ENCODE measurements around the gene DHX8. TPM values are rescaled to one million over a fixed set of nuclear protein-coding genes. Genes with fewer than 3 reads are reported as not detected.

DHX8 gene
- polyA plus RNA-seq, 1 donor (not counting 4 experiments of a cell fraction or from before 2014, with no cell fraction given) = 30.1 TPM

- dilution Hi-C loops (cut with MboI; ENCODE audit: extremely low pct_ligation_motif_present, low sequenced_read_pairs) = loop anchor here (5.0 kb wide), 1 partner anchor 40 kb away; the partner anchor contains the start of gene ARL4D
These were observed 46.0 kb upstream of the DHX8 start for GRCh38 chr17:43437756-43438155.

GRCh38 chr17:43438626-43439025 is 45.1 kb upstream of the DHX8 start:
- H3K27ac ChIP-seq (ENCODE audit: control insufficient read depth, insufficient read depth, low read length) = no peak overlapping the region
- H3K79me2 ChIP-seq (ENCODE audit: control insufficient read depth, insufficient read depth, low read length) = no peaks in the 10 kb centered on the region
- no peak overlapping the region for H3K9ac ChIP-seq (ENCODE audit: control insufficient read depth, extremely low read depth, insufficient read depth, low read length)
- TF ChIP-seq CTCF (optimal IDR thresholded peaks at IDR 0.05 in 1 of 3, IDR thresholded peaks at IDR 0.05 in 1 of 3, conservative IDR thresholded peaks at IDR 0.05 in 1 of 3; ENCODE audit: extremely low read depth in 1 of 3, insufficient read depth in 2 of 3, low read length in 3 of 3) (no peak), EZH2 (IDR thresholded peaks at IDR 0.05; ENCODE audit: low read length) (no peak)
- H3K9me3 ChIP-seq (ENCODE audit: control insufficient read depth, low read depth, low read length) = no peaks in the 10 kb centered on the region
- no peak overlapping the region for H2AFZ ChIP-seq (ENCODE audit: control insufficient read depth, low read length)
- no peak for DNase-seq (ENCODE audit: low read depth, low spot score)
- dilution Hi-C loops (cut with MboI; ENCODE audit: extremely low pct_ligation_motif_present, low sequenced_read_pairs) = loop anchor here (5.0 kb wide), 1 partner anchor 41 kb away; the partner anchor contains the start of gene ARL4D
- no peak overlapping the region for H3K4me3 ChIP-seq (ENCODE audit: control insufficient read depth in 2 of 3, extremely low read depth in 1 of 3, insufficient read depth in 2 of 3, low read depth in 1 of 3, low read length in 3 of 3)
- no peaks in the 10 kb centered on the region for H3K36me3 ChIP-seq (ENCODE audit: control insufficient read depth in 2 of 2, extremely low read depth in 1 of 2, insufficient read depth in 2 of 2, low read length in 2 of 2)
- H4K20me1 ChIP-seq (ENCODE audit: control insufficient read depth, extremely low read depth, insufficient read depth, low read length) = no peaks in the 10 kb centered on the region
- no peak overlapping the region for H3K4me2 ChIP-seq (ENCODE audit: control insufficient read depth, extremely low read depth, insufficient read depth, low read depth, low read length)
- peaks cover 23% of the 10 kb centered on the region for H3K4me1 ChIP-seq (ENCODE audit: control insufficient read depth, extremely low read depth, insufficient read depth, low read length)
- FAIRE-seq = no peak
- H3K9me1 ChIP-seq (ENCODE audit: control insufficient read depth, extremely low read depth, insufficient read depth, low read length) = no peaks in the 10 kb centered on the region
- no peaks in the 10 kb centered on the region for H3K27me3 ChIP-seq (ENCODE audit: control insufficient read depth, extremely low read depth, insufficient read depth, low read length)

More at GRCh38 chr17:43437756-43438155, 46.0 kb upstream of the DHX8 start:
- H3K4me1 ChIP-seq (ENCODE audit: control insufficient read depth, extremely low read depth, insufficient read depth, low read length) = peaks cover 14% of the 10 kb centered on the region
- no peak overlapping the region for H3K9ac ChIP-seq (ENCODE audit: control insufficient read depth, extremely low read depth, insufficient read depth, low read length)
- no peaks in the 10 kb centered on the region for H3K9me1 ChIP-seq (ENCODE audit: control insufficient read depth, extremely low read depth, insufficient read depth, low read length)
- H3K27ac ChIP-seq (ENCODE audit: control insufficient read depth, insufficient read depth, low read length) = no peak overlapping the region
- DNase-seq (ENCODE audit: low read depth, low spot score) (no peak), FAIRE-seq (no peak)
- no peaks in the 10 kb centered on the region for H4K20me1 ChIP-seq (ENCODE audit: control insufficient read depth, extremely low read depth, insufficient read depth, low read length)
- no peaks in the 10 kb centered on the region for H3K9me3 ChIP-seq (ENCODE audit: control insufficient read depth, low read depth, low read length)
- H3K27me3 ChIP-seq (ENCODE audit: control insufficient read depth, extremely low read depth, insufficient read depth, low read length) = no peaks in the 10 kb centered on the region
- H3K36me3 ChIP-seq (ENCODE audit: control insufficient read depth in 2 of 2, extremely low read depth in 1 of 2, insufficient read depth in 2 of 2, low read length in 2 of 2) = no peaks in the 10 kb centered on the region
- no peak overlapping the region for H2AFZ ChIP-seq (ENCODE audit: control insufficient read depth, low read length)
- H3K4me2 ChIP-seq (ENCODE audit: control insufficient read depth, extremely low read depth, insufficient read depth, low read depth, low read length) = no peak overlapping the region
- TF ChIP-seq EZH2 (IDR thresholded peaks at IDR 0.05; ENCODE audit: low read length) (no peak), CTCF (optimal IDR thresholded peaks at IDR 0.05 in 1 of 3, IDR thresholded peaks at IDR 0.05 in 1 of 3, conservative IDR thresholded peaks at IDR 0.05 in 1 of 3; ENCODE audit: extremely low read depth in 1 of 3, insufficient read depth in 2 of 3, low read length in 3 of 3) (no peak)
- no peak overlapping the region for H3K4me3 ChIP-seq (ENCODE audit: control insufficient read depth in 2 of 3, extremely low read depth in 1 of 3, insufficient read depth in 2 of 3, low read depth in 1 of 3, low read length in 3 of 3)
- H3K79me2 ChIP-seq (ENCODE audit: control insufficient read depth, insufficient read depth, low read length) = no peaks in the 10 kb centered on the region
